ENCODE results near the gene SEMA5B.

Gene SEMA5B

DNA sequence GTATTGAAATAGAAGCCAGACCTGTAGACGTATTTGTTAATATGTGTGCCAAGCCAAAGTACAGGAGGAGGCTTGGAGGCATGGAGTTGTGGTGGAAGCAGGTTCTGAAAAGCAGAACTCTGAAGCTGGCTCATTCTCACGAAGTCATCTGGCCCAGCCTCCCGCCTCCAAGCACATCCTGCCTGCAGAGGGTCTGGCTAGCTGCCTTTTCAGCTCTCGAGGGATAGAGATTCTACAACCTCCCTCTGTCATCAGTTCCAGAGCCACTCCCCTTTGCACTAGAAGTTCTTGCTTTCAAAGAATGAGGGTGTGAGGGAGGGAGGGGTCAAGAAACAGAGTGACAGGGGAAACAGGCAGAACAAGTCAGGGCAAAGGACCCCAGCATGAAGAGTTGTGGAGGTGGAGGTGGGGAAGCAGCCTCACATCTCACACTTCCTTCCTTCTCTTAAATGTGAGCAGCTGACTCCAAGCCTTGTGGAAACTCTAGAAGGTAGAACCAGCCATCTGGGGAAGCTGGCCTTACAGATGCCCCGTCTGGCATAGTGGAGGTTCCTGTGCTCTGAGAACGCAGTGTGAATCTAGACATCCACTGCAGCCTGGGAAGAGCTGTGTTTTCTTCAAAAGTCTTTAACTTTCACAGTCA, 137.4 kb downstream of the SEMA5B start:
- DNase-seq: no peak

DNA sequence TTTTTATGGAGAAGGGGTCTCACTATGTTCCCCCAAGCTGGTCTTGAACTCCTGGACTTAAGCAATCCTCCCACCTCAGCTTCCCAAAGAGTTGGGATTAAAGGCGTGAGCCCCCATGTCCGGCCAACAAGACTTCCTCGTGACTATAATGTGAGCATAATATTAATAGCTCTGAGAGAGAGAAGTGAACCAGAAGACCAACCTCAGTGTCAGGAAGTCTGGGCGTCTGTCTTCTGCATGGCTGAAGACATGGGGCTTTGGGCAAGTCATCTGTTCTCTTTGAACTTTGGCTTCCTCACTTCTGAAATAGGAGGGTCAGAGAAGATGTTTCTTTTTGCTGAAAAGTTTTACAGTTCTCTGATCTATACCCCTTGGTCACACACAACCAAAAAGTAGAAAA, 140.6 kb downstream of the SEMA5B start:
- no peak for DNase-seq

DNA sequence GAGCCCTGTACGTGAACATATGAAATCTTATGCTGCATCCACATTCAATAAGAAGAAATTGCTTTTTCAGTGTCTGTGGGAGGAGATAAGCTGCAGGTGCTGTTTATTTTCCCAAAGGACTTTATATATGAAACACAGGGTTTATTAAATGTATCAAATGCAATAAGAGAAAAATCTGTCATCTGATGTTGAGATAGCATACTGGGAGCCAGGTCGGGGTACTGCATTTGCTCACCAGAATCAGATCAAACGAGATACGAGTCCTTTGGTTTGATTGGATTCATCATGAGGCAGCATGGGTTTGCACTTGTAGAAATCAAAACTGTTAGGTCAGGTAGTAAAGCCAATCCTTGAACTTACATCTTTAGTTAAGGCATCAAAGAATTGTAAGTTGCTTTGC, 141.3 kb downstream of the SEMA5B start:
- DNase-seq: no peak

DNA sequence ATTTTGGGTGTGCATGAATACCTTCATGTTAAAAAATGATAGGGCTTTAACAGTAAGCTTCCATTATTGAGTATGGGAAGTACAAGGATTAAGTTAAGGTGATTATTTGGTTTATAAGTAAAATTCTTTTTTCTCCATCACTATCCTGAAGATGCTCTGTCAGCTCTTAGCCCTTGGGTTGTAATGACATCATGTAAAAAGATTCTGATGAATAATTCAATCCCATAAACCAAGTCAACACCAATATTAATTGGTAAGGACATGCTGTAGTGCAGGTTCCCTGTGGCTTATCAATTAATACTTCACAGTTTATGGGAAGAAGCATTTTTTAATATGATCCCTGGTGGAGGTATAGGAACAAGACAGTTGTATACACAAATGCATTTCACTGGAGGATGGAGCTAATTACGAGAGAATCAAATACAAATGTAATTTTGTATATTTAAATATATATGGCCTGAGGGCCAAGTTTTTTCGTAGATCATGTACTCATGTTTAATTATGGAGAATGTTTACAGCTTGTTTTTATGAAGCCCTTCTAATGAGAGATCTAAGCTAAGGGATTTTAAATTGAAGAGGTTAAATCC, 145.1 kb downstream of the SEMA5B start:
- DNase-seq: no peak

DNA sequence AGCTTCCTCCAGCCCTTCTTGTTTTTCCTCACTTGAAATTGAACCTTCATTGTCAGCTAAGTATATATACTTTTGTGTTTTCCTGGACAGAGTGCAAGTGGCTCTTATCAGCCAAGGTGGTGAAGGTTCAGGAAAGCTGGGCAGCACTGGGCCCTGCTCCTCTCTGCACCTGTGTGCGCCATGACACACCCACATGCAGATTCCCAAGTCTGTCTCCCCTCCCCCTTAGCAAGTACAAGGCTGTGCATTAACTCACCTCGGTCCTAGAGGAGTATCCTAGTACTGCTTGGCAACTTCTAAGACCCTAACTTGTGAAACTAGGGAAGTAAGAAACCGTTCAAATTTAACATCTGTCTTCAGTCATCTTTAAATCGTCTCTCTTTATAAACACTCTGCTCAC, 146.9 kb downstream of the SEMA5B start:
- DNase-seq: no peak

DNA sequence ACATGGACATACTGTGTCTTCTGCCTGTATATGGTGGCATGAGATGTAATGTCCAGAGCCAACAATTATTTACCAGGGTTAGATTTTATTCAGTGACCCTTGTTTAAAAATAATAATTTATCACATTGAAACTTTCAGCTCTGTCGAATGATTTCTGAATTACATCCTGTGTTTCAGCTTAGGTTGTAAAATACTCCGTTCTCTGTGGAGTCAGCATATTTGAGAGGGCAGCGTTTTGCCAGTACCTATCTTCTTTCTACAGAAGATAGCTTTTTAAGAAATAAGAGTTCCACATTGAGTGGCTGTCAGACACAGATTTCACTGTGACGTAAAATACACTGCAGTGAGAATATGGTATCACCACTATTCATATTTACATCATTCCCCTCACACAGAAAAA, 147.4 kb downstream of the SEMA5B start:
- no peak for DNase-seq

DNA sequence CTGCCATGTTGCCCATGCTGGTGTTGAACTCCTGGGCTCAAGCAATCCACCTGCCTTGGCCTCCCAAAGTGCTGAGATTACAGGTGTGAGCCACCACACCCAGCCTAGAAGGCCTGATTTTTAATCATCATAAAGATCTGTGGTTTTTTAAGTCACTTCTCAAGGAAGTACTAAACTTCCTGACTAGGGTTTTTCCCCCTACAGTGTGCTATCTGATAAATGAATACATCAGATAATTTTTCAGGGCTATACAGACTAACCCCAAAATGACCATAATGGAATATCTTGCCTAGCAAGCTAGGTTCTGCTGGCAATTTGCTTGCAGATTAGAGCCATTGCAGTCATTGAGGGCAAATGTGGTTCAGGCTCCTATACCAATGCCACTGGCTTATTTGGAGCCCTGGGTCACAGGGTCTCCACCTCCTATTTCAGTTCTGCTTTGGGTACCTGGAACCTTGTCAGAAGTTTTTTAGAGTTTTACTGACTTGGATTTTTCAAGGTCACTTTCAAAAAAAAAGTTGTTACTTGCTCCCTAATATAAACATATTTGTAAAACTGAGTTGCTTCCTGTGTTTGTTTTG, 151.9 kb downstream of the SEMA5B start:
- no peak for DNase-seq

DNA sequence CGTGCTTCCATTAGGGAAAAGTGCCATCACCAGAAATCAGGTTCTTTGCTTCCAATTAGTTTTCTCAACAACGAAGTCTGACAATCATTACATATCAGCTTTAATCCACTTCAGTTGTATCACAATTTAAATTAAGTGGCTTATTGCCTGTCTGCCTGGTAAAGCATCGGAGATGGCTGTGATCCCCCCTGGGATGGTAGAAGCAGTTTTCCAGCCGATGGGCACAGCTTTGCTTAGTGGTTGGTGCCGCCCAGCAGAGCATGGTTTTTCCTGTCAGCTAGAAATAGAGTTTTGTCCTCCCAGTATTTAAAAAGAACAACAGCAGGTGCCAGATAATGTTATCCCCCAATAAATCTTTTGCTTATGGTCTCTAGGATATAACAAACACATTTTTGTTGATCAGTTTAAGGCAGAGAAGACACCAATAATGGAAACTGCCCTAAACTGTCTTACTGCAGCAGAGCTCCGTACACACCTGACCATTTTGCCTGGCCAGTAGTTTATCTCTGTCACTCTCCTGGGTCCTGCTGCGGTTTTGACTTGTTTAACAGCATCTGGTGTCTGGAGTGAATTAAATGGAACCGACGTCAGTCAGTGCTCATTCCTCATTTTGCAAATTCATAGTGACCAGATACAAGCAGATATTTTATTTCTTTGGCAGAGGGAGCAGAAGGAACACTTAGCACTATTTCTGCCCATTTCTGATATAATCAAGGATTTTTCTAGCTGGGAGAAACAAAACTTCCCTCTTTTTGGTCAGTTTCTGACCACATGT, 153.6 kb downstream of the SEMA5B start:
- DNase-seq: no peak

DNA sequence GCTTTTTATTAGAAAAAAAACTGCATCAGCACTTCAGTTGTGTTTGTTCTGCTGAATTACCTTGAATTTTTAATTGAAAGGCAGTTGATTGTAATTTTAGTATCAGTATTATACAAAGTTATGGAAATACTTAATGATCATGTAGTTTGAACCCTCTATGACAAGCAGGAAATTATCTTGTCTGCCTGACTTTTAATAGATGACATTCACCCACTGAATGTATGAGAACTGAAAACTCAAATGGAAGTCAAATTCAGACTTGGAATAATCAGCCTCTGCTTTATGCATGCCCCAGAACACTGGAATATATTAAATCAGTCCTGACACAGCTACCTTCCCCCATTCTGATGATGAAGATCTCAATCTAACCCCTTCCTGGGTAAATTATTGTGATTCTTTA, 159.2 kb downstream of the SEMA5B start:
- DNase-seq: no peak

DNA sequence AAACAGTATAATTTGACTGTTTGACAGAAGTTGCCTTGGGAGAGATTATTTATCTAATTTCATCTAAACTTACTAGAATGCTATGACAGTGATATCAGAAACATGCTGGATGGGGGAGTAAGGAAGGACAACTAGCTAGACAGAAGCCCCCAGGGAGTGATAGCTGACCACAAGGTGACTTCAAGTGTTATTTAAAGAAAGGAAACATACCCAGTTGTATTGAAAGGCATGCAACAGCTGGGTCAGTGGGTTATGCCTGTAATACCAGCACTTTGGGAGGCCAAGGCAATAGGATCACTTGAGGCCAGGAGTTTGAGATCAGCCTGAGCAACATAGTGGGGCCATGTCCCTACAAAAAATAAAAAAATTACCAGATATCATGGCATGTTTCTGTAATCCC, 163.1 kb downstream of the SEMA5B start:
- no peak for DNase-seq

DNA sequence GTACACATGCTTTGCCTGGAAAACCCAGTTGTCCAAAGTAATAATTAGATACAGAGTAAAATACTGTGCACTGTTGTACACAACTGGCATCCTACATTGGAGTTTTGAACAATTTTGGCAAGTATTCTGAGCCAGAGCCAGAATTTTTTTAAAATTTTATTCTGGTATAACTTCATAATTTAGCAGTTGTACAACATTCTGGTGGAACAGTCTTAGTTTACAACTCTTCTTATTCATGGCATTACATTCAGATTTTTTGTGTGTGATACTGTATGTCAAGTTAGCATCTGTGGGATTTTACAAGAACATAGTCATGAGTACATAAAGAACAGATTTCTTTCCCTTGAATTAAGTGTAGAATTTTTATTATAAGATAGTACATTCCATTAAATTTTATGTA, 165.2 kb downstream of the SEMA5B start:
- no peak for DNase-seq

Measured in activated T-cell treated with anti-CD3 and anti-CD28 coated beads, Interleukin-2, amount 50 U/mL, for 48 hours (primary cell).